HepG2 (cell line): ENCODE measurements around the gene GRAMD1A.
"Not testable (repeated sequence)": the region's sequence is repeated elsewhere in the genome, so short reads cannot be mapped to it uniquely, and the experiment has no call there.

Experiments used
- ATRX ChIP-seq: sonication (generic); formaldehyde crosslinking; IDR thresholded peaks from 2 replicates; pipeline ENCODE4 v1.4.0; 2020; ENCODE audit warnings: missing genetic modification reagents, borderline replicate concordance
- CEBPZ ChIP-seq: IDR thresholded peaks from 2 replicates; pipeline ENCODE4 v1.6.1; 2012; ENCODE audit warnings: low read length, improper control_type of control experiment
- MIER2 ChIP-seq: IDR thresholded peaks from 2 replicates; pipeline ENCODE4 v1.6.1; 2016; ENCODE audit warnings: missing biosample characterization, missing genetic modification reagents
- RAD21 ChIP-seq: fragments of 450-650 bp; formaldehyde crosslinking; IDR thresholded peaks from 2 replicates; pipeline ENCODE4 v1.5.0; 2020; ENCODE audit warnings: mild to moderate bottlenecking
- RAD51 ChIP-seq: fragments of 450-650 bp; IDR thresholded peaks from 2 replicates; pipeline ENCODE4 v1.6.1; 2016; ENCODE audit warnings: borderline replicate concordance
- SP4 ChIP-seq: sonication (generic); formaldehyde crosslinking; IDR thresholded peaks from 2 replicates; pipeline ENCODE4 v1.8.1; 2023; ENCODE audit warnings: mild to moderate bottlenecking, missing genetic modification reagents
- ZNF589 ChIP-seq: sonication (generic); formaldehyde crosslinking; conservative IDR thresholded peaks from 2 replicates; pipeline ENCODE4 v1.8.0; 2022; ENCODE audit warnings: mild to moderate bottlenecking, moderate library complexity, missing genetic modification reagents
- ZNF850 ChIP-seq: sonication (generic); formaldehyde crosslinking; conservative IDR thresholded peaks from 2 replicates; pipeline ENCODE4 v1.9.0; 2021; ENCODE audit warnings: mild to moderate bottlenecking, missing genetic modification reagents
- TF ChIP-seq, protein P1 (sequence below): sonication (generic); formaldehyde crosslinking; IDR thresholded peaks from 2 replicates; pipeline ENCODE4 v1.8.0; 2022; ENCODE audit warnings: mild to moderate bottlenecking, missing genetic modification reagents, borderline replicate concordance

DNA sequence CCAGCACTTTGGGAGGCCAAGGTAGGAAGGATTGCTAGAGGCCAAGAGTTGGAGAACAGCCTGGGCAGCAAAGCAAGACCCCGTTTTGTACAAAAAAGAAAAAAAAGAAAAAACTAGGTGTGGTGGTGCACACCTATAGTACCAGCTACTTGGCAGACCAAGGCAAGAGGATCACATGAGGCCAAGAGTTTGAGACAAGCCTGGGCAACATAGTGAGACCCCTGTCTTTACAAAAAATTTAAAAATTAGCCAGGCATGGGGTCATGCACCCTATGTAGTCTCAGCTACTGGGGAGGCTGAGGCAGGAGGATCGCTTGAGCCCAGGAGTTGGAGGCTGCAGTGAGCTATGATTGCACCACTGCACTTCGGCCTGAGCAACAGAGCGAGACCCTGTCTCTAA is 14.7 kb downstream of the GRAMD1A start:
- TF ChIP-seq RAD21; CEBPZ; ATRX; SP4 (CRISPR knock-in tag); RAD51; MIER2 (CRISPR knock-in tag); ZNF589 (CRISPR knock-in tag); ZNF850: not testable (repeated sequence)
- TF ChIP-seq, protein P1, sequence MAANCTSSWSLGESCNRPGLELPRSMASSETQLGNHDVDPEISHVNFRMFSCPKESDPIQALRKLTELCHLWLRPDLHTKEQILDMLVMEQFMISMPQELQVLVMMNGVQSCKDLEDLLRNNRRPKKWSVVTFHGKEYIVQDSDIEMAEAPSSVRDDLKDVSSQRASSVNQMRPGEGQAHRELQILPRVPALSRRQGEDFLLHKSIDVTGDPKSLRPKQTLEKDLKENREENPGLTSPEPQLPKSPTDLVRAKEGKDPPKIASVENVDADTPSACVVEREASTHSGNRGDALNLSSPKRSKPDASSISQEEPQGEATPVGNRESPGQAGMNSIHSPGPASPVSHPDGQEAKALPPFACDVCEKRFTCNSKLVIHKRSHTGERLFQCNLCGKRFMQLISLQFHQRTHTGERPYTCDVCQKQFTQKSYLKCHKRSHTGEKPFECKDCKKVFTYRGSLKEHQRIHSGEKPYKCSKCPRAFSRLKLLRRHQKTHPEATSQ (CRISPR knock-in tag): not testable (repeated sequence)
